H9 (cell line): ENCODE data around the gene ZNF345. TPM values are rescaled to one million over a fixed set of nuclear protein-coding genes. Genes with fewer than 3 reads are reported as not detected.

Source experiments
- DNase-seq: peaks from one replicate; pipeline ENCODE4 v3.0.0-alpha.2; 2017
- H2AFZ ChIP-seq: one replicate; pipeline ENCODE4 v1.6.1; 2013; ENCODE audit warnings: mild to moderate bottlenecking, low read length, control low read depth, moderate library complexity
- H2AK5ac ChIP-seq: 2 replicates; pipeline ENCODE4 v1.6.1; 2013; ENCODE audit warnings: low read length, control low read depth, mixed read lengths; ENCODE audit not compliant: insufficient read length
- H2BK120ac ChIP-seq: one replicate; pipeline ENCODE4 v1.6.1; 2013; ENCODE audit warnings: low read depth, mild to moderate bottlenecking, low read length, control low read depth, inconsistent platforms; ENCODE audit not compliant: poor library complexity, severe bottlenecking
- H2BK12ac ChIP-seq: 2 replicates; pipeline ENCODE4 v1.6.1; 2013; ENCODE audit warnings: low read length, control low read depth, mixed read lengths, low read depth; ENCODE audit not compliant: insufficient read length
- H2BK15ac ChIP-seq: 2 replicates; pipeline ENCODE4 v1.6.1; 2013; ENCODE audit warnings: low read depth, low read length, control low read depth
- H2BK20ac ChIP-seq: one replicate; pipeline ENCODE4 v1.6.1; 2013; ENCODE audit warnings: low read depth, mild to moderate bottlenecking, low read length, control low read depth, inconsistent platforms; ENCODE audit not compliant: poor library complexity, severe bottlenecking
- H2BK5ac ChIP-seq: 2 replicates; pipeline ENCODE4 v1.6.1; 2013; ENCODE audit warnings: low read length, control low read depth, mixed read lengths; ENCODE audit not compliant: insufficient read length
- H3K14ac ChIP-seq: 2 replicates; pipeline ENCODE4 v1.6.1; 2013; ENCODE audit warnings: low read length, control low read depth; ENCODE audit not compliant: insufficient read depth
- H3K18ac ChIP-seq: 2 replicates; pipeline ENCODE4 v1.6.1; 2013; ENCODE audit warnings: low read depth, mild to moderate bottlenecking, mixed read lengths, low read length, control low read depth; ENCODE audit not compliant: insufficient read length
- H3K23ac ChIP-seq: 2 replicates; pipeline ENCODE4 v1.6.1; 2013; ENCODE audit warnings: low read length, control low read depth, mixed read lengths, low read depth; ENCODE audit not compliant: insufficient read length
- H3K23me2 ChIP-seq: 2 replicates; pipeline ENCODE4 v1.6.1; 2013; ENCODE audit warnings: low read depth, mild to moderate bottlenecking, mixed read lengths, low read length, control low read depth; ENCODE audit not compliant: insufficient read length, poor library complexity, severe bottlenecking
- H3K27ac ChIP-seq: 2 replicates; pipeline ENCODE4 v1.5.1; 2013; ENCODE audit warnings: low read length, control low read depth, mixed read lengths, low read depth; ENCODE audit not compliant: insufficient read length
- H3K27me3 ChIP-seq: 2 replicates; pipeline ENCODE4 v1.6.1; 2013; ENCODE audit warnings: low read length, control low read depth, inconsistent platforms; ENCODE audit not compliant: insufficient read depth
- H3K4ac ChIP-seq: 2 replicates; pipeline ENCODE4 v1.6.1; 2013; ENCODE audit warnings: low read depth, mild to moderate bottlenecking, control low read depth, inconsistent platforms, low read length, moderate library complexity
- H3K4me1 ChIP-seq: 2 replicates; pipeline ENCODE4 v1.6.1; 2013; ENCODE audit warnings: low read length, control low read depth, inconsistent platforms; ENCODE audit not compliant: insufficient read depth
- H3K4me2 ChIP-seq: 2 replicates; pipeline ENCODE4 v1.6.1; 2013; ENCODE audit warnings: low read length, control low read depth, mixed read lengths; ENCODE audit not compliant: insufficient read length, insufficient read depth
- H3K56ac ChIP-seq: 2 replicates; pipeline ENCODE4 v1.6.1; 2013; ENCODE audit warnings: low read depth, mild to moderate bottlenecking, mixed read lengths, low read length, control low read depth; ENCODE audit not compliant: insufficient read length
- H3K79me1 ChIP-seq: 2 replicates; pipeline ENCODE4 v1.6.1; 2013; ENCODE audit warnings: low read depth, mild to moderate bottlenecking, moderate library complexity, low read length, control low read depth, inconsistent platforms; ENCODE audit not compliant: insufficient read depth, poor library complexity, severe bottlenecking
- H3K79me2 ChIP-seq: 2 replicates; pipeline ENCODE4 v1.6.1; 2013; ENCODE audit warnings: low read length, control low read depth, inconsistent platforms; ENCODE audit not compliant: insufficient read depth
- H3K9ac ChIP-seq: 2 replicates; pipeline ENCODE4 v1.6.1; 2013; ENCODE audit warnings: low read length, control low read depth, mixed read lengths; ENCODE audit not compliant: insufficient read length; ENCODE audit errors: extremely low read depth
- H3K9me3 ChIP-seq: one replicate; pipeline ENCODE4 v1.6.1; 2013; ENCODE audit warnings: low read depth, low read length, inconsistent platforms; ENCODE audit not compliant: control insufficient read depth
- H3T11ph ChIP-seq: one replicate; pipeline ENCODE4 v1.6.1; 2013; ENCODE audit warnings: mild to moderate bottlenecking, low read length, control low read depth, inconsistent platforms
- H4K20me1 ChIP-seq: one replicate; pipeline ENCODE4 v1.6.1; 2013; ENCODE audit not compliant: control insufficient read depth, insufficient read length, insufficient read depth
- H4K5ac ChIP-seq: 2 replicates; pipeline ENCODE4 v1.6.1; 2013; ENCODE audit warnings: low read depth, mild to moderate bottlenecking, mixed read lengths, low read length, control low read depth; ENCODE audit not compliant: insufficient read length
- H4K8ac ChIP-seq: replicated peaks from 2 replicates; pipeline ENCODE4 v1.6.1; 2013; ENCODE audit warnings: low read length, control low read depth, mixed read lengths, low read depth; ENCODE audit not compliant: insufficient read length
- H4K91ac ChIP-seq: 2 replicates; pipeline ENCODE4 v1.6.1; 2013; ENCODE audit warnings: low read depth, mild to moderate bottlenecking, moderate library complexity, mixed read lengths, low read length, control low read depth; ENCODE audit not compliant: insufficient read length
- H3K27ac Mint-ChIP-seq, 3 experiments: 2 replicates in 2 of 3; 3 replicates in 1 of 3; pipeline ENCODE4 v1.8.0; 2020 to 2021; ENCODE audit warnings: mixed read lengths in 3 of 3, mild to moderate bottlenecking in 1 of 3, moderate library complexity in 1 of 3
- H3K27me3 Mint-ChIP-seq: 2 replicates; pipeline ENCODE4 v1.8.0; 2021; ENCODE audit warnings: low read depth, mild to moderate bottlenecking, moderate library complexity, mixed read lengths
- H3K36me3 Mint-ChIP-seq, 3 experiments: 2 replicates in 2 of 3; 3 replicates in 1 of 3; pipeline ENCODE4 v1.8.0; 2020 to 2021; ENCODE audit warnings: low read depth in 3 of 3, mixed read lengths in 3 of 3; ENCODE audit not compliant: insufficient read depth in 1 of 3
- H3K4me1 Mint-ChIP-seq, 2 experiments: 2 replicates each; pipeline ENCODE4 v1.8.0; 2020; ENCODE audit warnings: mixed read lengths in 2 of 2
- H3K4me3 Mint-ChIP-seq, 2 experiments: 2 replicates in 1 of 2; 3 replicates in 1 of 2; pipeline ENCODE4 v1.8.0; 2020 to 2021; ENCODE audit warnings: mild to moderate bottlenecking in 2 of 2, mixed read lengths in 2 of 2, moderate library complexity in 1 of 2
- H3K9me3 Mint-ChIP-seq, 2 experiments: 2 replicates in 1 of 2; 3 replicates in 1 of 2; pipeline ENCODE4 v1.8.0; 2020; ENCODE audit warnings: mild to moderate bottlenecking in 2 of 2, mixed read lengths in 2 of 2, moderate library complexity in 1 of 2
- WGBS: extraction: QIAGEN DNeasy Blood & Tissue Kit; methylation state at CpG from one replicate; pipeline ENCODE4 v1.1.7; 2013; ENCODE audit warnings: missing lambda C conversion rate, low lambda C conversion rate, mixed read lengths; ENCODE audit not compliant: insufficient read length; ENCODE audit errors: extremely low coverage; 5-methylcytosine and 5-hydroxymethylcytosine counted together
- total RNA-seq: library from RNA; stranded (reverse); gene quantifications from 2 replicates; pipeline ENCODE4 v1.2.1, GENCODE V29; 2021
- TF ChIP-seq, protein P1 (sequence below): fragments of 200-600 bp; sonication (generic); conservative IDR thresholded peaks from 3 replicates; pipeline ENCODE4 v1.8.0; 2021; ENCODE audit warnings: antibody characterized with exemption, mild to moderate bottlenecking

The ZNF345 gene
- total RNA-seq, 1 experiment from 2014 or later, result 6.0 TPM

DNA sequence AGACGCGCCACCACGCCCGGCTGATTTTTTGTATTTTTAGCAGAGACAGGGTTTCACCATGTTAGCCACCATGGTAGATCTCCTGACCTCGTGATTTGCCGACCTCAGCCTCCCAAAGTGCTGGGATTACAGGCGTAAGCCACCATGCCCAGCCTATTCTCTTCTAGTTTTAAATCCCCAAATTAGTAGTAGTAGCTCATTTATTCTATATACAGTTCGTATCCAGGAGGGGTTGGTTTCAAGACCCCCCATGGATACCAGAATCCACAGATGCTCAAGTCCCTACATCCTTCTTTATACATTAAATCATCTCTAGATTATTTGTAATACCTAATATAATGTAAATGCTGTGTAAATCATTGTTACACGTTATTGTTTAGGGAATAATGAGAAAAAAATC is 67.4 kb downstream of the ZNF345 start:
- no peak overlapping the region for H3T11ph ChIP-seq
- DNase-seq, result no peak
- TF ChIP-seq, protein P1, sequence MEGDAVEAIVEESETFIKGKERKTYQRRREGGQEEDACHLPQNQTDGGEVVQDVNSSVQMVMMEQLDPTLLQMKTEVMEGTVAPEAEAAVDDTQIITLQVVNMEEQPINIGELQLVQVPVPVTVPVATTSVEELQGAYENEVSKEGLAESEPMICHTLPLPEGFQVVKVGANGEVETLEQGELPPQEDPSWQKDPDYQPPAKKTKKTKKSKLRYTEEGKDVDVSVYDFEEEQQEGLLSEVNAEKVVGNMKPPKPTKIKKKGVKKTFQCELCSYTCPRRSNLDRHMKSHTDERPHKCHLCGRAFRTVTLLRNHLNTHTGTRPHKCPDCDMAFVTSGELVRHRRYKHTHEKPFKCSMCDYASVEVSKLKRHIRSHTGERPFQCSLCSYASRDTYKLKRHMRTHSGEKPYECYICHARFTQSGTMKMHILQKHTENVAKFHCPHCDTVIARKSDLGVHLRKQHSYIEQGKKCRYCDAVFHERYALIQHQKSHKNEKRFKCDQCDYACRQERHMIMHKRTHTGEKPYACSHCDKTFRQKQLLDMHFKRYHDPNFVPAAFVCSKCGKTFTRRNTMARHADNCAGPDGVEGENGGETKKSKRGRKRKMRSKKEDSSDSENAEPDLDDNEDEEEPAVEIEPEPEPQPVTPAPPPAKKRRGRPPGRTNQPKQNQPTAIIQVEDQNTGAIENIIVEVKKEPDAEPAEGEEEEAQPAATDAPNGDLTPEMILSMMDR, result no peak
- H2BK120ac ChIP-seq, result no peak overlapping the region
- Mint-ChIP-seq H3K27me3 (no peaks in the 10 kb centered on the region; the same call in 1 of the 2 replicates), H3K4me1 (peaks cover 6 to 14% of the 10 kb centered on the region in 2 experiments), H3K4me3 (no peak overlapping the region; a peak in 1 of 5 replicates), H3K36me3 (peaks cover 45 to 63% (median 54%) of the 10 kb centered on the region in 3 experiments), H3K9me3 (peaks cover 31 to 83% of the 10 kb centered on the region in 2 experiments), H3K27ac (no peak overlapping the region)
- H3K4me1 ChIP-seq, result no peaks in the 10 kb centered on the region
- no peak overlapping the region for H3K4me2 ChIP-seq
- no peak overlapping the region for H3K4ac ChIP-seq
- H3K23me2 ChIP-seq, result peaks cover 5% of the 10 kb centered on the region
- H4K20me1 ChIP-seq, result no peaks in the 10 kb centered on the region
- no peak overlapping the region for H3K27ac ChIP-seq
- H4K8ac ChIP-seq, result no peak overlapping the region
- H3K56ac ChIP-seq, result no peak overlapping the region
- no CpG with 5 or more reads among the region's 9 CpGs for WGBS
- H3K18ac ChIP-seq, result no peak overlapping the region
- H2BK12ac ChIP-seq, result no peak overlapping the region
- no peak overlapping the region for H2AFZ ChIP-seq
- H3K9ac ChIP-seq, result no peak overlapping the region
- H3K23ac ChIP-seq, result no peak overlapping the region
- H3K27me3 ChIP-seq, result no peaks in the 10 kb centered on the region
- no peak overlapping the region for H2BK20ac ChIP-seq
- peaks cover 4% of the 10 kb centered on the region; the same call in 1 of the 2 replicates for H3K79me2 ChIP-seq
- no peak overlapping the region for H2BK15ac ChIP-seq
- no peak overlapping the region for H2BK5ac ChIP-seq
- peaks cover 2% of the 10 kb centered on the region for H3K79me1 ChIP-seq
- no peak overlapping the region for H3K14ac ChIP-seq
- H4K5ac ChIP-seq, result no peak overlapping the region
- peaks cover 9% of the 10 kb centered on the region for H3K9me3 ChIP-seq
- no peak overlapping the region for H2AK5ac ChIP-seq
- no peak overlapping the region for H4K91ac ChIP-seq

Other genes starting within 250 kb of the ZNF345 start
- 10.8 TPM in 2 replicates for gene ZNF382, start 245.6 kb upstream of the ZNF345 start, total RNA-seq
- gene ZNF461, start 184.0 kb upstream of the ZNF345 start, total RNA-seq, result 6.2 and 7.6 TPM in 2 replicates
- 15.9 and 16.1 TPM in 2 replicates for gene ZNF567, start 163.3 kb upstream of the ZNF345 start, total RNA-seq
- 23.9 and 25.1 TPM in 2 replicates for gene ZNF850, start 78.1 kb upstream of the ZNF345 start, total RNA-seq
- 8.2 and 9.6 TPM in 2 replicates for gene ZNF790, start 12.5 kb upstream of the ZNF345 start, total RNA-seq
- 4.9 and 5.0 TPM in 2 replicates for gene ZNF829, start 65.4 kb downstream of the ZNF345 start, total RNA-seq
- 2.6 and 3.1 TPM in 2 replicates for gene ZNF568, start 65.5 kb downstream of the ZNF345 start, total RNA-seq
- 9.8 and 12.5 TPM in 2 replicates for gene ZNF420, start 227.6 kb downstream of the ZNF345 start, total RNA-seq